ENCODE results near the gene APOM. TPM values are rescaled to one million over a fixed set of nuclear protein-coding genes. Genes with fewer than 3 reads are reported as not detected.

APOM gene
- total and polyA plus RNA-seq, 10 donors = 0.66 to 9.7 (median 2.8) TPM

GRCh38 chr6:31665501-31666336, 10.0 kb downstream of the APOM start, which contains the start of gene CSNK2B:
Gene CSNK2B, plus strand, starts transcription at chr6:31666080. Its CDS starts 752 bp downstream, at chr6:31666832.
- Histone ChIP-seq H3K4me3 (peak within 1 kb of the TSS; percentile 75 to 85 (median 78)), H3K27me3 (replicated peaks in 1 of 7) (no peaks in the 10 kb centered on the region), H3K36me3 (peaks cover 0 to 68% (median 53%) of the 10 kb centered on the region in 6 donors), H3K9me3 (no peaks in the 10 kb centered on the region), H3K4me1 (peaks cover 32 to 77% (median 63%) of the 10 kb centered on the region in 6 donors), H3K27ac (peak within 1 kb of the TSS; percentile 96 to 99 (median 98))
- 0 to 1% (median 1%) methylated on average over 42 to 63 of the region's 63 CpGs for WGBS, 5 donors
- intact Hi-C loops (cut with DNase I; ENCODE audit: low total_unique reads) = no loop called here
- TF ChIP-seq POLR2AphosphoS5 (IDR thresholded peaks at IDR 0.05) (peak; percentile 89 to 96 (median 93)), POLR2A (IDR thresholded peaks at IDR 0.05) (peak in 2 of 3 donors; percentile 26 to 40), CTCF (IDR thresholded peaks at IDR 0.05 in 8 of 11, conservative IDR thresholded peaks at IDR 0.05 in 3 of 11) (peak in 6 of 11 experiments; percentile 7 to 51 (median 19))
- DNase-seq = peak; percentile 100

DNA sequence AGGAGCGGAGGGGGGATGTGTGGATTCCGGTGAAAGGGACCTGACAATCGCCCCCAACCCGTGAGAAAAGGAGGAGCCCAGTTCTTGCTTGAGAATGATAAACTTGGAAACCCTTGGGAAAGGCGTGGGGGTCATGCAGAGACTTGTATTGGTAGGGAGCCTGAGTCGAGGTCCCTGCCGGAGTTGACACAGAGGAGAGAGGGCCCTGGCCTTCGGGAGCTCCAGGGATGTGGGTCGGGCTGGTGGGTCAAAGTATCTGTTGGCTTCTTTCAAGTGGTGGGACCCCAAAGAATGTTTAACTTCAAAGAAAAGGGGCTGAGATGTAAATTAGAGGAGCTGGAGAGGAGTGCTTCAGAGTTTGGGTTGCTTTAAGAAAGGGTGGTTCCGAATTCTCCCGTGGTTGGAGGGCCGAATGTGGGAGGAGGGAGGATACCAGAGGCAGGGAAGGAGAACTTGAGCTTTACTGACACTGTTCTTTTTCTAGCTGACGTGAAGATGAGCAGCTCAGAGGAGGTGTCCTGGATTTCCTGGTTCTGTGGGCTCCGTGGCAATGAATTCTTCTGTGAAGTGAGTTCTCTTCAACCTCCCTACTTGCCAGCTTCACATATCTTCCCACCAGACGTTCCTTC, 10.8 kb downstream of the APOM start:
- 4 to 8% (median 6%) methylated on average over 15 of the region's 15 CpGs for WGBS, 5 donors
- no peaks in the 10 kb centered on the region for H3K9me3 ChIP-seq
- no peak for TF ChIP-seq CTCF (IDR thresholded peaks at IDR 0.05 in 8 of 11, conservative IDR thresholded peaks at IDR 0.05 in 3 of 11)
- no peaks in the 10 kb centered on the region for H3K27me3 ChIP-seq (replicated peaks in 1 of 7)
- H3K4me1 ChIP-seq = peaks cover 25 to 69% (median 55%) of the 10 kb centered on the region in 6 donors
- H3K4me3 ChIP-seq = peak overlapping the region; percentile 75 to 85 (median 78)
- DNase-seq = peak; percentile 81
- peaks cover 0 to 75% (median 60%) of the 10 kb centered on the region in 6 donors for H3K36me3 ChIP-seq
- peak overlapping the region; percentile 96 to 99 (median 98) for H3K27ac ChIP-seq
- intact Hi-C loops (cut with DNase I; ENCODE audit: low total_unique reads) = no loop called here

- Histone ChIP-seq H3K4me3 (no peak within 1 kb of the TSS), H3K27ac (no peak within 1 kb of the TSS), H3K4me1 (peaks cover 8 to 37% (median 25%) of the 10 kb centered on the region in 6 donors), H3K36me3 (peaks cover 0 to 80% (median 68%) of the 10 kb centered on the region in 6 donors), H3K9me3 (no peaks in the 10 kb centered on the region), H3K27me3 (replicated peaks in 1 of 7) (no peaks in the 10 kb centered on the region)
- no peak for DNase-seq
- intact Hi-C loops (cut with DNase I; ENCODE audit: low total_unique reads) = no loop called here
- WGBS, 5 donors = 83 to 94% (median 87%) methylated on average over 8 of the region's 8 CpGs
- TF ChIP-seq POLR2AphosphoS5 (IDR thresholded peaks at IDR 0.05) = no peak
- TF ChIP-seq POLR2A (IDR thresholded peaks at IDR 0.05) = no peak
- no peak for TF ChIP-seq CTCF (IDR thresholded peaks at IDR 0.05 in 8 of 11, conservative IDR thresholded peaks at IDR 0.05 in 3 of 11)
These were observed 14.0 kb downstream of the APOM start, which contains the start of gene LY6G5B for GRCh38 chr6:31669676-31670075. Gene LY6G5B, plus strand, starts transcription at chr6:31669976. Its CDS starts 975 bp downstream, at chr6:31670951.
